Progenitor cell of endocrine pancreas (in vitro differentiated cells): ENCODE results near the gene NDST1. TPM values are rescaled to one million over a fixed set of nuclear protein-coding genes. Genes with fewer than 3 reads are reported as not detected.

Experiments used
- DNase-seq: peaks from one replicate; pipeline ENCODE4 v3.0.0; 2021; ENCODE audit warnings: low spot score; ENCODE audit not compliant: unreplicated experiment
- H3K27ac Mint-ChIP-seq: 2 replicates; pipeline ENCODE4 v1.8.0; 2021; ENCODE audit warnings: mild to moderate bottlenecking, moderate library complexity, mixed read lengths
- H3K27me3 Mint-ChIP-seq: 2 replicates; pipeline ENCODE4 v1.8.0; 2021; ENCODE audit warnings: mixed read lengths
- H3K36me3 Mint-ChIP-seq: 2 replicates; pipeline ENCODE4 v1.8.0; 2022; ENCODE audit warnings: mixed read lengths; ENCODE audit not compliant: insufficient read depth
- H3K4me1 Mint-ChIP-seq: 2 replicates; pipeline ENCODE4 v1.8.0; 2021; ENCODE audit warnings: low read depth, mixed read lengths
- H3K4me3 Mint-ChIP-seq: 2 replicates; pipeline ENCODE4 v1.8.0; 2021; ENCODE audit warnings: low read depth, mild to moderate bottlenecking, moderate library complexity, mixed read lengths
- H3K9me3 Mint-ChIP-seq: 2 replicates; pipeline ENCODE4 v1.8.0; 2021; ENCODE audit warnings: low read depth, mixed read lengths
- total RNA-seq: library from RNA; stranded (reverse); gene quantifications from 2 replicates; pipeline ENCODE4 v1.2.1, GENCODE V29; 2021
- TF ChIP-seq, protein P1 (sequence below): fragments of 200-600 bp; sonication (generic); IDR thresholded peaks from one replicate; pipeline ENCODE4 v1.5.0; 2021; ENCODE audit warnings: antibody characterized with exemption, mild to moderate bottlenecking; ENCODE audit not compliant: unreplicated experiment

Gene NDST1
- total RNA-seq, 1 donor from 2014 or later = 169 TPM

GRCh38 chr5:150593996-150594395 lies 86.1 kb downstream of the NDST1 start:
- H3K4me3 Mint-ChIP-seq = no peak overlapping the region
- H3K4me1 Mint-ChIP-seq = peaks cover 12% of the 10 kb centered on the region

GRCh38 chr5:150595466-150596031 lies 87.6 kb downstream of the NDST1 start:
- H3K4me1 Mint-ChIP-seq = peaks cover 12% of the 10 kb centered on the region
- H3K9me3 Mint-ChIP-seq = no peaks in the 10 kb centered on the region
- TF ChIP-seq, protein P1, sequence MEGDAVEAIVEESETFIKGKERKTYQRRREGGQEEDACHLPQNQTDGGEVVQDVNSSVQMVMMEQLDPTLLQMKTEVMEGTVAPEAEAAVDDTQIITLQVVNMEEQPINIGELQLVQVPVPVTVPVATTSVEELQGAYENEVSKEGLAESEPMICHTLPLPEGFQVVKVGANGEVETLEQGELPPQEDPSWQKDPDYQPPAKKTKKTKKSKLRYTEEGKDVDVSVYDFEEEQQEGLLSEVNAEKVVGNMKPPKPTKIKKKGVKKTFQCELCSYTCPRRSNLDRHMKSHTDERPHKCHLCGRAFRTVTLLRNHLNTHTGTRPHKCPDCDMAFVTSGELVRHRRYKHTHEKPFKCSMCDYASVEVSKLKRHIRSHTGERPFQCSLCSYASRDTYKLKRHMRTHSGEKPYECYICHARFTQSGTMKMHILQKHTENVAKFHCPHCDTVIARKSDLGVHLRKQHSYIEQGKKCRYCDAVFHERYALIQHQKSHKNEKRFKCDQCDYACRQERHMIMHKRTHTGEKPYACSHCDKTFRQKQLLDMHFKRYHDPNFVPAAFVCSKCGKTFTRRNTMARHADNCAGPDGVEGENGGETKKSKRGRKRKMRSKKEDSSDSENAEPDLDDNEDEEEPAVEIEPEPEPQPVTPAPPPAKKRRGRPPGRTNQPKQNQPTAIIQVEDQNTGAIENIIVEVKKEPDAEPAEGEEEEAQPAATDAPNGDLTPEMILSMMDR = no peak
- H3K27me3 Mint-ChIP-seq = no peaks in the 10 kb centered on the region
- no peak overlapping the region for H3K4me3 Mint-ChIP-seq
- peak overlapping the region; percentile 35 for H3K27ac Mint-ChIP-seq
- no peak for DNase-seq
- H3K36me3 Mint-ChIP-seq = no peaks in the 10 kb centered on the region

More at GRCh38 chr5:150593996-150594395, 86.1 kb downstream of the NDST1 start:
- TF ChIP-seq, protein P1 = no peak
- Mint-ChIP-seq H3K9me3 (no peaks in the 10 kb centered on the region), H3K27ac (no peak overlapping the region), H3K36me3 (no peaks in the 10 kb centered on the region), H3K27me3 (no peaks in the 10 kb centered on the region)
- no peak for DNase-seq

DNA sequence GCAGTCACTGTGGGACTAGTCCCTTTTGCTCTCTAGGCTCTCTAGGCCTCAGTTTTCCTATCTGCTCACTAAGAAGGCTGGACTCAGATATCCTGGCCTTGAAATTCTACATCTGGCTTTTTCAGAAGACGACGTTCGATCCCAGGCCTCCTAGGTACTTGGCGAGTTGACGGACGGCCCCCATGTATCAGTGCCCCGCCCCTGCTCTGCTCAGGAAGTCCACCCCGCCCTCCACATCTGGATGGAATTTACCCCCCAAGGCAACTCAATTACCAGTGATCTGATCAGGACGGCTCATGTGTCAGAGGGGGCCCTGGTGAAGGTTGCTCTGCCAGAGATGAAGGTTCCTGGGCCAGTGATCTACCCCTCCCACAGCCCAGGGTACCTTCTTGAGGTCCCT lies 88.4 kb downstream of the NDST1 start:
- Mint-ChIP-seq H3K36me3 (no peaks in the 10 kb centered on the region), H3K4me3 (no peak overlapping the region), H3K27ac (no peak overlapping the region), H3K9me3 (no peaks in the 10 kb centered on the region), H3K4me1 (peaks cover 10% of the 10 kb centered on the region), H3K27me3 (no peaks in the 10 kb centered on the region)
- TF ChIP-seq, protein P1 = no peak
- no peak for DNase-seq

GRCh38 chr5:150596826-150597225 lies 88.9 kb downstream of the NDST1 start:
- TF ChIP-seq, protein P1 = no peak
- no peak for DNase-seq
- no peak overlapping the region for H3K4me3 Mint-ChIP-seq

GRCh38 chr5:150598006-150598405 lies 90.1 kb downstream of the NDST1 start:
- Mint-ChIP-seq H3K27ac (no peak overlapping the region), H3K4me3 (no peak overlapping the region), H3K9me3 (no peaks in the 10 kb centered on the region), H3K27me3 (no peaks in the 10 kb centered on the region), H3K4me1 (peaks cover 10% of the 10 kb centered on the region), H3K36me3 (no peaks in the 10 kb centered on the region)
- TF ChIP-seq, protein P1 = no peak
- no peak for DNase-seq

More at GRCh38 chr5:150596826-150597225, 88.9 kb downstream of the NDST1 start:
- no peaks in the 10 kb centered on the region for H3K9me3 Mint-ChIP-seq
- H3K36me3 Mint-ChIP-seq = no peaks in the 10 kb centered on the region
- no peaks in the 10 kb centered on the region for H3K27me3 Mint-ChIP-seq
- no peak overlapping the region for H3K27ac Mint-ChIP-seq
- H3K4me1 Mint-ChIP-seq = peaks cover 10% of the 10 kb centered on the region
